Measurements from ENCODE around the gene CHID1.

Gene CHID1

DNA sequence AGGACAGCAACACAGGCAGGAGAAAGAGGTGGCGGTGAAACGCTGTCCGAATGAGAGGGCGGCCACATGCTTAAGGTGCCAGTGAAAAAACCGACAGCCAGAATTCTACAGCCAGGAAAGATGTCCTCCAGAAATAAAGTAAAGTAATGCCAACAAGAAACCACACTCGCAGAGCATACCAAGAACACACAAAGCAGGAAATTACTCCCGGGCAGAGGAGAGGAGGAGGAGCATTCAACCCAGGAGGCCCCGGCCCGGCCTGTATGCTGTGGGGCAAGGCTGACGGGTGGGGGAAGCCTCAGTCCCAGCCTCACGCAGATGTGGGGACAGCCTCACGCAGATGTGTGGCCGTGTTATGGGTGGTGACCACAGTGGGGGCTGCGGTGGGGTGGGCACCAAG lies 28.0 kb downstream of the CHID1 start:
- no peak for DNase-seq

DNA sequence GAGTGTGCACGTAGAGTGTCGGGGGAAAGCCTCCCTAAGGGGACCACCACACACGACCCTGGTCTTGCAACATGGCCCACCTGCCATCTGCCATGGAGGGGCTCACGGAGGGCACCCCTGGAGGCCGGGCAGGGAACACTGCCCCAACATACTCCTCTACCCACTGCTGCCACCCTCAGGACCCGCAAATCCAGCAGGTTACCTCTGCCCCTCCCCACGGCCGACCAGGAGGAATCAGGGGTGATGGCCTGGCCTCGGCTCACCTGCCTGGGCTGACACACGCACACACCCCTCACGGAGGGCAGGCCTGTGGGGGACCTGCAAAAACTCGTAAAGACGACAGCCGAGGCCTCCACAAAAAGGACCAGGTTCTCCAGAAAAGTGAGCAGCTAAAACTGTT lies 30.2 kb downstream of the CHID1 start:
- DNase-seq, result no peak

DNA sequence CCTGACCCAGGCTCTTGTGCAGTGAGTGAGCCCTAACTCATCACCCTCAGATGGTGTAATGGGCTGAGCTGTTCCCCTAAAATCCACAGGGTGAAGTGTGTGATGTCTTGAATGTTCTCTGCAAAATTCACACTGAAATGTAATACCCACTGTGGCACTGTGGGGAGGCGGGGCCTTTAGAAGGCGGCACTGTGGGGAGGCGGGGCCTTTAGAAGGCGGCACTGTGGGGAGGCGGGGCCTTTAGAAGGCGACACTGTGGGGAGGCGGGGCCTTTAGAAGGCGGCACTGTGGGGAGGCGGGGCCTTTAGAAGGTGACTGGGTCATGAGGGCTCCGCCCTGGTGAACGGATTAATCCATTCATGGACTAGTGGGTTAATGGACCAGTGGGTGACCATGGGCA lies 33.0 kb downstream of the CHID1 start:
- no peak for DNase-seq

DNA sequence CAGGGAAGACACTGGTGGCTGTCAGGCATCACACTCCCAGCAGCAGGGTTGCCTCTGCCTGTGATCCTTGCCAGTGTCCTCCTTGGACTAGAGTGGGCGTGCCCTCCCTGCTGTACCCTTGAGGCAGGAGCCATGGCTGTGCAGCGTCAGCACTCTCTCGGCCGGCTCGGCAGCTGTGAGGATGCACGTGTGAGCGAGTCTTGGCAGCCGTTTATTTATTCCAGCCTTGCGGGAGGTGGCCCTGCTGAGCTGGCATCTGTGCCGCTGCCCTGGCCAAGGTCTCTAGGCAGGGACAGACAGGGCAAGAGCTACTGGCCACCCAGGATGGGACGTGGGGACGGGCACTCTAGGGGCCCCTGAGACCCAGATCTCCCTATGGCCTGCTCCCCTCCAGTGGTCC lies 34.1 kb downstream of the CHID1 start:
- DNase-seq, result no peak

DNA sequence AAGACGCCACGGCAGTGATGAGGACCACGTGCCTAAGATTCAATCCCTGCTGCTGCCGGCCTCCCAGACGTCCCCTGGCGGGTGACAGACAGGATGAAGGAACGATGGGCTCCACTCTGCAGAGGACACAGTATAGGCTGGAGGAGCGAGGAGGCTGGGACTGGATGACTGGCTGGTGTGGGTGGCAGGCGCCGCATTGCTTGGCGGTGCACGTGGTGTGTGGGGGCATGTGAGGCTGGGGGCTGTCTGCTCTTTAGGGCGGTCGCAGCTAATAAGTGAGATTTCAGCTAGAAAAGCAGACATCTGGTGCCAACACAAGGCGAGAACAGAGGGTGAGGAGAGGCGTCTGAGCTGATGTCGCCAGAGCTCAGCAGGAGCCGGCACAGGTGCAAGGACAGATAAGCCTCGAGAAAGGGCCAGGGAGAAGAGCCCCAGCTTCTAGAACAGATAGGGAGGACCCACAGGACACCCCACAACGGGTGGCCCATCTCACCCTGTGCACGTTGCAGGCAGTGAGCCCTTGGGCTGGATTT lies 34.8 kb downstream of the CHID1 start:
- DNase-seq, result no peak

DNA sequence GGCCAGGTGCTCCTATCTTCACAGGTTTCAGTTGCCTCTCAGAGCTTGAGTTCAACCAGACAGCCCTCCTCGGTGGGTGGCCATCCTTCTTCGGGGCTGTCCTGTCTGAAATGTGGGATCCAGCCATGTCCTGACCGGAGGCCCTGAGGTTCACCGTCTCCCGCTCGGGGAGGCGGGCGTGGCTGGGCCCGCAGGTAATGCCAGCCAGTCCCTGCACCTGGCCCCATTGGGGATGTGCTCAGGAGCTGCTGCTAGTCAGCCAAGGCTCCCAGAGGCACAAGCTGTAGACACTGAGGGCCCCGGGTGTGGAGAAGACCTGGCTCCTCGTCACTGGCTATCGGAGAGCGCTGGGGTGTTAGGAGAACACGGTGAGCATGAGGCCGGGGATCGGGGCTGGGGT lies 35.4 kb downstream of the CHID1 start:
- DNase-seq, result no peak

DNA sequence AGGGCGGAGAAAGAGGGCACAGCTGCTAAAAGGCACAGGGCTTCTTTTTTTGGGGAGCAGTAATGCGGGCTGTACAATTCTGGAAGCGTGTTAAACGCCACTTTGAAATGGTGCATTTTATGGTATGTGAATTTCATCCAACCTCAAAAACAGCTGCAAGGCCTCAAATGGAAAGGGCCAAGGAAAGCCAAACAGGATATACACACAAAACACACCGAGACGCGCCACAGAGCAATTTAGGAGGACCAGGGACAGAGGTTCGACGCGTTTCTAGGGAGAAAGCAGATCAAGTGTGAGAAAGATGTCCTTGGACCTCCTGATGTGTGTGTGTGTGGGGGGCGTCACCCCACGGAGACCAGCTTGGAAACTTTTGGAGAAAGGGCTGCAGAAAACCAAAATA lies 36.9 kb downstream of the CHID1 start:
- DNase-seq, result no peak

DNA sequence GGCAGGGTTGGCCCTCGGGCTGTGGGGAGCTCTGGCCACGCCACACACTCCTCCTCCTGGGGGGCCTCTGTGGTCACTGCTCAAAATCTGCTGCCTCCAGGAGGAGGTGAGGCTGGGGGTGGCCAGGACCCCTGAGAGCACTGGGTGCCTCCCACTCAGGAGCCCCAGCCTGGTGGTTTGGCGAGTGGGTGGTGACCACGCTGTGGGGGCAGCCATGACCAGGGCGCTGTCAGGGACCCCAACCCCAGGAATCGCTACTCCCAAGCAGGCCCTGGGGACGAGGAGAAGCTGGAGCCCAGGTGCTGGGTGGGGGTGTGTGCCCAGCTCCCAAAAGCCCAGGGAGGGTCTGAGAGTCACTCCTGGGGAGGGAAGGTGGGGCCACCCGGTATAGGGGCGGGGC lies 37.8 kb downstream of the CHID1 start:
- no peak for DNase-seq

DNA sequence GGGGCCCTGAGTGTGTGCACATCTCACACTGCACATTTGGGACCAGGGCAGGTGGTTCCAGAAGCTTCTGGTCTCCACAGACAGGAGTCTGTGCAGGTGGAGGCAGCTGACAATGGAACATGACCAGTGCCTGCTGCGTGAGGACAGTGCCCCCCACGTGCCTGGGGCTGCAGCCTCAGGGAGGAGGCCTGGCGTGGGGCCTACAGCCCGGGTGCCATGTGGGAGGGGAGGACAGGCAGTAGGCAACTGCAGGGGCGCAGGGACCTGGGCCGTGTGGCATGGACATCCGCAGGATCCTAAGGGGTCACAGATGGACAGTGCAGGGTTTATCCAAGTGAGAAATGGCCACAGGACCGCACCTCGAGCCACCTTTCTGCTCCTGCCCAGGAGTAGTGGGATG lies 39.1 kb downstream of the CHID1 start:
- DNase-seq, result no peak

DNA sequence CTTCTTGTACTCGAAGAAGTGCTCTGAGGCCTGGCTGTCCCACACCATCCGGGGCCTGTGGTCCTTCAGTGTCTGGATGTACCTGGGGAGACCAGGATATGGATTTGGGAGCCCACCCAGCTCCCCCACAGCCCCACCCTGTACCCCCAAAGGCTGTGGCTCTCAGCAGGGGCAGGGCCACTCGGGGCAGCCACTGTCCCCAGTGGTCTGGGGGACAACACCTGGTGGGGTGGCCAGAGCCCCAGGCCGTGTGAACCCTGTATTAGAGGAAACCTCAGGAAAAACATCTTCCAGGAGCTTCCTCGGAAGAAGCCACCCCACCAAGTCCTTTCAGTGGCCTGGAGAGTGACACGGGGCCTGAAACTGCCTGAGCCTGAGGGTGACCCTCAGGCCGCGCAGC lies 40.2 kb downstream of the CHID1 start:
- no peak for DNase-seq

DNA sequence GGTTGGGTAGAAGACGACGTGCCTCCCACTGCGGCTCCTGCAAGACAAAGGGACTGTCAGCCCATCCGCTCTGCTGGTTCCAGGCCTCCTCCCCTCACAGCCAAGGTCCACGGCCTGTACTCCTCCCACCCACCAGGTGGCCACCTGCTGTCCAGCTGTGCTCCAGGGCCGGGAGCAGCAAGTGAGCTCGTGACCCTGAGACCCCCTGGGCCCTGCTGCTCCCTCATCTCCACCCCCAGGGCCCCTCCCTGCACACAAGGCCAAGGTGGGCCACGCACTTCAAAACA lies 40.5 kb downstream of the CHID1 start:
- DNase-seq, result no peak

DNA sequence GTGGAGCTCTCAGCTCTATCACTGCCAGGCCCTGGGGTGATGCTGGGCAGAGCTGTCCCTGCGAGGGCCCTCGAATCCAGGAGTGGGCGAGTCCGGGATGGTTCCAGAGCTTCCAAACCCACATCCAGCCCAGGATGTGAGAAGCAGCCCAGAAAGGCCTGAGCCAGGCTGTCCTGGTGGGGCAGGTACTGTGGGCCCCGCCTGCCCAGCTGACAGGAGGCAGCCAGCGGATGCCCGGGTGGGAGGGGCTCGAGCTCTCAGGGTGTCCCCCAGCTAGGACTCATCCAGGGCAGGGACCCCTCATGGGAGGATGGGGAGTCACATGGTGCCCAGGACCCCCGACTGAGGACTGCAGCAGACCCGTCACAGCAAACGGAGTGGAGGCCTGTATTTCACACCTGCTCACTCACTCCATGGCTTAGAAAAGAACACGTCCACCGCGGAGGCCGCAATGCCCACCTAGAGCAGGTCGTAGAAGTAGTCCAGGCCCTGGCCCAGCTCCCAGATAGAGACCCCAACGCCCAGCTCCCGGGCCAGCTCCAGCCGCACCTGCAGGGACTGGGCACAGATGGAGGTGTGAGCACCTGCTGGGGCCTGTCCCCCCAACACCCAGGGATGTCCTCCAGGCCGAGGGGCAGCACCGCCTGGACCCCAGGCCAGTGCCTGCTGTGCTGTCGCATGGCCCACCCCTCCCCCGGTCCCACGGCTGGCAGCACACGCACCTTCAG lies 41.0 kb downstream of the CHID1 start:
- no peak for DNase-seq

DNA sequence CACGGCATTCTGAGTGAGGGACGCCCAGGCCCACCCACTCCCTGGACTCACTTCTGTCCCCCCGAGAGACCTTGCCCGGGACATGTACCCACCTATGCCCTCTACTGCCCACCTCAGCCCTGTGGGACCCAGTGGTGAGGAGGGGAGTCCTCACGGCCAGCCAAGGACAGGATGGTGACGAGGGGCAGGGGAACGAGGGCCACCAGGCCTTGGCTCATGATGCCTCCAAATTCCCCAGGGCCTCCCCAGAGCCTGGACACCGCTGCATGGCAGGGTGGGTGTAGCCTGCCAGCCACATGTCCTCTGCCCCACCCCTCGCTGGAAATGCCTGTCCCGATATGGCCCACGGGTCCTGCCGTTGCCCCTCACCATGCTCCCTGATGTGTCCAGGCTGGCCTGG lies 41.8 kb downstream of the CHID1 start:
- no peak for DNase-seq

DNA sequence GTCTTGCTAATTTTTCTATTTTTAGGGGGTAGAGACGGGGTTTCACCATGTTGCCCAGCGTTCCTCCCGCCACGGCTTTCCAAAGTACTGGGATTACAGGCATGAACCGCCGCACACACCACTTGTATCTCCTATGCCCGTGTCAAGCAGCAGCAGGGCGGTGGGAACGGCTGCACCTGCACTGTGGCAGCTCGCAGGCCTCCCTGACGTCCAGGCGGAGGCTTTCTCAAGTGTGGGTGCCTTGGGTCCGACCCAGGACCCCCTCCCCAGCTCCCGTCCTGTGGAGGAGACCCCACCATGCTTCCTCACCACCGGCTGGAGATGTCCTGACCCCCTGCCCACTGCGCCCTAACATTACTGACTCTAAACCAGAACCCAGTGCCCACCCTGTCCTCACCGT lies 42.2 kb downstream of the CHID1 start:
- DNase-seq, result no peak

DNA sequence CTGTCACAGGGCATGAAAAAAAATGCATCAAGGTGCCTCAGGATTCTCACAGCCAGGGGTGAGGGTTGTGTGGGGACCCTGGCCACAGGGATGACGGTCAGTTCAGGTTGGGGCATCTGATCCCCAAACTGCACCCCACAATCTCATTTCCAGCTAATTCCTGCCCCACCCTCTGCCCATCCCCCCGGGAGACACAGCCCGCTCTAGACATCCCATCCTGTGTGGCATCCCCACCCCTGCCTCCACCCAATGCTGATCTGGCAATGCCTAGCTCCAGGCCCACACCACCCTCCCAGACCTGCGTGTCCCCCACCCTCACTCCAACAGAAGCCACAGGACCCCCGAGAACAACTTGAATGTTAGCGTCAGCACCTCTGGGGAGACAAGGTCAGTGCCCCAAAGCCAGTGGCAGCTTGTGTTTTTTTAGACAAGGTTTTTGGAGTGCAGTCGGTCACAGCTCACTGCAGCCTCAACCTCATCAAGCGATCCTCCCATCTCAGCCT lies 42.7 kb downstream of the CHID1 start:
- DNase-seq, result no peak

DNA sequence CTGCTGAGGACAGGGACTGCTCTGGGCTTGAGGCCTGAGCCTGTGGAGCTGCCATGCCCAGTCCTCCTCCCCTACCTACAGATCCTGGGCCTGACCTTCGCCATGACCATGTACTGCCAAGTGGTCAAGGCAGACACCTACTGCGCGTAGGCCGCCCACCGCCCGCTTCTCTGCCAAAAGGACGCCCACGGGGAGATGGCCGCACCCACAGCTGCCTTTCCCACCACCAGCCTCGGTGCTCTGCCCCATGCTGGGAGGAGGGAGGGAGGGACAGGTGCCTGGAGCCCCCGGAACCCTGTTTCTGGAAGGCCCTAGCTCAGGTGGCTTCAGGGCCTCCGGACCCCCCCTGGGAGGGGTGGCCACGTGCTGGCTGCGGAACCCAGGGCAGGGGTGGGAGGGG lies 44.1 kb downstream of the CHID1 start:
- no peak for DNase-seq

DNA sequence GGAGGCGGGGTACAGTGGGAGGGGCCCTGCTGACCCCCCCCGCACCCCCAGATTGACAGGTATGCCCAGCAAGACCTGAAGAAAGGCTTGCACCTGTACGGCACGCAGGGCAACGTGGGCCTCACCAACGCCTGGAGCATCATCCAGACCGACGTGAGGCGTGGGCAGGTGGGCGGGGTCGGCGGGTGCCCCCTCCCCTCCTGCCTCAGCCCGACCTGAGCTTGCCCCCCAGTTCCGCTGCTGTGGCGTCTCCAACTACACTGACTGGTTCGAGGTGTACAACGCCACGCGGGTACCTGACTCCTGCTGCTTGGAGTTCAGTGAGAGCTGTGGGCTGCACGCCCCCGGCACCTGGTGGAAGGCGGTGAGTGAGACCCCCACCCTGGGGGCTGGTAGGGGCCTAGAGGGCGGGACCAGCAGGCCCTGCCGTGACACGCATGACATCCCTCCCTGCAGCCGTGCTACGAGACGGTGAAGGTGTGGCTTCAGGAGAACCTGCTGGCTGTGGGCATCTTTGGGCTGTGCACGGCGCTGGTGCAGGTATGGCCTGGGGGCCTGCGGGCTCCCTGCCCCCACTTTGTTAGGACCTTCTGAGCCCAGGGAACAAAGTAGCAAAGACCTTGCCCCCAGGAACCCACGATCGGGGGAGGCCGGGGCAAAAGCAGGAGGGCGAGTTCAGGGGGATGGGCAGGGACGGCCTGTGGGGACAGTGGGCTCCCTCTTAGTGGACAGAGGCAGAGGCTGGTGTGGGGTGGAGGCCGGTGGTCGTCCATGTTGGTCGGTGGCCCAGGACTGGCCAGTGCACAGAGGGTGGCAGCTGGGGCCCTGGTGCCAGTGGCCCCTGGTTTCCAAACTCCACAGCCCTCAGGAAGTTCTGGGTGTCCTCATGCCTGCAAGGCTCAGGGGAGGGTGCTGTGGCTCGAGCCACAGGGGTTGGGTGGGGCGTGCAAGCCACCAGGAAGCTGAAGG lies 44.9 kb downstream of the CHID1 start:
- DNase-seq, result no peak

DNA sequence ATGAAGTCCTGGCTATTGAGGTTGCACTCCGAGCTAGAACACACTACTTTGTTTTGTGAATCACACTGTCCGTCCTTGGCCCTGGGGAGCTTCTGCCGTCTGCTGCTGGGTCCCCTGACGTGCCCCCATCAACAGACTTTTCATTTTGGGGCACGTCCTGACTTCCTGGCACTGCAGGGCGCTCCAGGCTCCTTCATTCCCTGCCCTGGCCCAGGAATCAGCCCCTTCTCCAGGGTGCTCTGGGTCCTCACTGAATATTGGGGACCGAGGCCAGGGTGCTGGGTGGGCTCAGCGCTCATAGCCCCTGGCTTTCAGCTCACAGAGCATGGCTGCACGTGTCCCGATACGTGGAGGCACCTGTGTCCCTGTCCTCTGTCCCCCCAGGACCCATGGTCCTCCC lies 45.7 kb downstream of the CHID1 start:
- DNase-seq, result no peak

DNA sequence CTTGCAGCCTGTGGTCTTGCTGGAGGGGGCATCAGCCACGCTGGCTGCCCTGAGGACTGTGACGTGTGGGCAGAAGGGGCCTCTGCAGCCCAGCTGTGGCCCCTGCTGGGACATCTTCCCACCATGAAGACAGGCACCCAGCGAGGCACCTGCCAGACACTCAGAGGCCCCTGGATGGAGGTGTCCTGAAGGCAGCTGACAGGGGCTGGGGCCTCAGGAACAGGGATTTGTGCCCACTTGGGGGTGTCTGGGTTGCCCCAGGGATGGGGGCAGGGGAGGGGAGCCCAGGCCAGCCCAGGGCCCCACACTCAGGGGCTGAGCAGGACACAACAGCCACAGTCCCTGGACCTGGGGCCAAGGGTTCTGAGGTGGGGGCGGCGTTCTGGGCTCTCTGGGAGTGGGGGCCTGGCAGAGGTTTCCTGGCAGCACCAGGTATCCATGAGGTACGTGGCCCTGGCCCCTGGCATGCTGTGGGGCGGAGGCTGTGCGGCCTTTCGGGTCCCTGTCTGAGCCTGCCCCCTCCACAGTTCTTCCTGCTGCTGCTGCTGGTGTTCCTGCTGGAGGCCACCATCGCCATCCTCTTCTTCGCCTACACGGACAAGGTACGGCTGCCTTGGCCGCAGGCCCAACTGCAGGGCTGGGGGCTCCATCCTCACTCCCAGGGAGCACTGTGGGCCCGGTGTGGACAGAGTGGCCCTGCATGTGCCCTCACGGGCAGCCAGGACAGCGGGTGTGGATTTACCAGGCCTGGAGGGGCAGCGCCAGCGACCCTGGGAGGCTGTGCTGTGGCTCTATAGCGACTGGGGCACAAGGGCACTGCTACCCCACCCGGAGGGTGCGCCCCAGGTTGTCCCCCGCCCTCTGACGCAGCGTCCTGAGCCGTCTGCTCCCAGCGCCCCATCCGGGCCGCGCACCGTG lies 46.4 kb downstream of the CHID1 start:
- DNase-seq, result no peak

DNA sequence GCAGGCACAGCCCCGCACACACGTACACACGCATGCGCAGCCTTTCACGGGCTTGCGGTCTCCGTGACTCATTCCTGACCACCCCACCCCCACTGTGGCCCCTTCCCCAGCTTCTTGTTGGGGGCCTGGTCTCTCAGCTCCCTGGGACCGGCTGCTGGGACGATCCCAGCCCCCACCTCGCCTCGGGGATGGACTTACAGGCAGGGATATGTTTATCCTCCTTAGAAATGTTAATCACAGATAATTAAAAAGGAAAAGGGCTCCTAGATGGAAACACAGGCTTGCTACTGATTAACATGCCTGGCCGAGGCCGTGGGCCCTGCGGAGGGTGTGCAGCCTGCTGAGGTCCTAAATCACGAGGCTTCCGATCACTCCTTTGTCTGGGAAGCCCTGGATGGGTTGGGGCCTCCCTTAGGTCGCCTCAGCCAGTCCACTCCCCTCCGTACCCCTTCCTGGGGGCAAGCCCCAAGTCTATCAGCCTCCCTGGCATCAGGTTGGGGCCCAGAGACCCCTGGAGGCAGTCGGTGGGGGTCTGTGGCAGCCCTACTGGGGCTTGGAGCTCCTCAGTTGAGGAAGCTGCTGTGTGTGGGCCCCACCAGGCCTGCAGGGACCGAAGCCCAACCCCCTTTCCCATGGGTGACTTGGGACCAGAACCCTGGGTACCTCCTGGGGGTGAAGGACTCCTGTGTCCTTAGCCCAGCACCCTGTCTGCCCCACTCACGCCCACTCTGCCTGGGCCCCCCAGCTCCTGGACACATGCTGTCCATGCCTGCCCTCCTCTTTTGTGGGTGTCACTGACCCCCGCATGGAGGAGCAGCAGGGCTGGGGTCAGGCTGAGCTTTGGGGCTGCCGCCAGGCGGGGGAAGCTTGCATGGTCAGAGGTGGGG lies 47.3 kb downstream of the CHID1 start:
- DNase-seq, result no peak

DNA sequence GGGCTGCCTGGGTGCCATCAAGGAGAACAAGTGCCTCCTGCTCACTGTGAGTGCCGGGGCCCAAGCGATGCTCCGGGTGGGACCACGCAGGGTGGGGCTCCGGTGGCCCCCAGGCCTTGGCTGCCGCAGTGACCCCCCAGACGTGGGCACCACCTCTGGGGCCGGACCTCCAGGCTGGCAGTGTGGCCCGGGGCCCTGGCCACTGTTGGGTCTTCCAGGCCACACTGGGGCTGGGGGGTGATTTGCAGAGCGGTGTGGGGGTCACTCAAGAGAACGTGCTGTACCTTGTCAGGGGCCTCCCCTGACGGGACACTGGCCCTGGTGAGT lies 48.0 kb downstream of the CHID1 start:
- no peak for DNase-seq

DNA sequence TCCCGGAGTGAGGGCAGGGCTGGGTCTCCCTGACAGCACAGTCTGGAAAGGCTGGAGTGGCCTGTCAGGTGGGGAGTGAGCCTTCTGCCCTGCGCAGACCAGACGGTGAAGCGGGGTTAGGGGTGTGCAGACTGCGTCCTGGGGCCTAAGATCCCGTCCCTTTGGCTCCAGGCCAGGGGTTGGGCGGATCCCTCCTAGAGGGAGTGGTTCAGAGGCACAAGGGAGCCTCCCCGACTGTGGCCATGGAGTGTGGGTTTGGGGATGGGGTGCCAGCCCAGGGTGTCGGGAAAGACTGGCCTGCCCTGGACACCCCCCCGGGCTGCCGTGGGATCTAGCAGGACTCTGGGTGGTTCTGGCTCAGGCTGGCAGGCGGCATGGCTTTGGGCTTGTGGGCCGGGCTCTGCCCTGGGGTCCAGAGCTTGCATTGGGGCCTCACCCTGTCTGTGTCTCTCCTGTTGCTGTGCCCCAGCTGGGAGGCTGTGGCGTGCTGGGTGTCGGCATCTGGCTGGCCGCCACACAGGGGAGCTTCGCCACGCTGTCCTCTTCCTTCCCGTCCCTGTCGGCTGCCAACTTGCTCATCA lies 48.4 kb downstream of the CHID1 start:
- no peak for DNase-seq
